PC-3 (cell line): ENCODE results near the gene TRMT2A.

Experiments
- EZH2 ChIP-seq: fragments of 300-600 bp; sonication (generic); IDR thresholded peaks from one replicate; pipeline ENCODE4 v1.6.1; 2017; ENCODE audit warnings: antibody characterized with exemption, mild to moderate bottlenecking, low read length; ENCODE audit not compliant: unreplicated experiment
- TF ChIP-seq, protein P1 (sequence below): fragments of 300-600 bp; sonication (generic); conservative IDR thresholded peaks from 2 replicates; pipeline ENCODE4 v1.5.1; 2017; ENCODE audit warnings: antibody characterized with exemption, low read depth, mild to moderate bottlenecking, low read length

DNA sequence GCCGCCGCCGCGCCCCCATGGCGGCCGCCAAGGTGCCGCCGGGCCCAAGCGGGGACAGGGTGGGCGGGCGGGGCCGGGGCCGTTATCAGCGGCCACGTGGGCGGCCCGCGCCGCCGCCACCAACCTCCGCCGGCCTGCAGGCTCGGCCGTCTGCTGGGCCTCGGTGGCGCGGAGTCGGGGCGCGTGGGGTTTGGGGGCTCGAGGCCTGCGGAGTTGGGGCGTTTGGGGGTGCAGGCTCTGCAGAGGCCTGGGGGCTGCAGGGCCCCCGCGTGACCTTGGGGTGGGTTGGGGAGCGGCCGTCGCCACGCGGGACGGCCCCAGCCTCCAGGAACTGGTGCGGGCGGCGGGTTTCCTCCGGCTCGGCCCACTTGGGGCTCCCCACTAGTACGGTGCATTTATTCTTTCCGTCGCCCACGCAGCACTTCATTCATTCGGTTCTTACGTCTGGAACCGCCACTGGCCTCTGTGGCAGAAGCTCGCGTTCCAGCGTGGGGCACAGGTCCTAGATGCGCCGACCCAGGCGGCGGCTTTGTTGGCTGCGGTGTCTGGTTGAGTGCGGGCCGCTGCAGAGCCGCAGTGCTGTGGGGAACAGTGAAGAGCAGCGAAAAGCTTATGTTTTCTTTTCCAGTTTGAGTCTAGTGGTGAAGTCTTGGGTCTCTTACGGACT, 740 bp upstream of the TRMT2A start:
- TF ChIP-seq, protein P1, sequence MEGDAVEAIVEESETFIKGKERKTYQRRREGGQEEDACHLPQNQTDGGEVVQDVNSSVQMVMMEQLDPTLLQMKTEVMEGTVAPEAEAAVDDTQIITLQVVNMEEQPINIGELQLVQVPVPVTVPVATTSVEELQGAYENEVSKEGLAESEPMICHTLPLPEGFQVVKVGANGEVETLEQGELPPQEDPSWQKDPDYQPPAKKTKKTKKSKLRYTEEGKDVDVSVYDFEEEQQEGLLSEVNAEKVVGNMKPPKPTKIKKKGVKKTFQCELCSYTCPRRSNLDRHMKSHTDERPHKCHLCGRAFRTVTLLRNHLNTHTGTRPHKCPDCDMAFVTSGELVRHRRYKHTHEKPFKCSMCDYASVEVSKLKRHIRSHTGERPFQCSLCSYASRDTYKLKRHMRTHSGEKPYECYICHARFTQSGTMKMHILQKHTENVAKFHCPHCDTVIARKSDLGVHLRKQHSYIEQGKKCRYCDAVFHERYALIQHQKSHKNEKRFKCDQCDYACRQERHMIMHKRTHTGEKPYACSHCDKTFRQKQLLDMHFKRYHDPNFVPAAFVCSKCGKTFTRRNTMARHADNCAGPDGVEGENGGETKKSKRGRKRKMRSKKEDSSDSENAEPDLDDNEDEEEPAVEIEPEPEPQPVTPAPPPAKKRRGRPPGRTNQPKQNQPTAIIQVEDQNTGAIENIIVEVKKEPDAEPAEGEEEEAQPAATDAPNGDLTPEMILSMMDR: no peak
- no peak for TF ChIP-seq EZH2
